Smooth muscle cell of the umbilical artery (primary cell): Measurements from ENCODE around the gene SRSF3. TPM values are rescaled to one million over a fixed set of nuclear protein-coding genes. Genes with fewer than 3 reads are reported as not detected.

Experiments
- total RNA-seq: library from RNA; depleted of rRNA; stranded (reverse); fragments of >200 nt; gene quantifications from 2 replicates; pipeline ENCODE4 v1.2.3, GENCODE V29; 2014

The SRSF3 gene
- 119 and 356 TPM in 2 replicates for total RNA-seq

GRCh38 chr6:36594029-36594815 is at the start of gene SRSF3:
SRSF3 (plus strand) TSS chr6:36594362; CDS start chr6:36596763, 2,401 bp downstream.

GRCh38 chr6:36546920-36547645 is 47.1 kb upstream of the SRSF3 start, which contains the start of gene STK38:
STK38 (minus strand) TSS chr6:36547479; CDS start chr6:36540202, 7,277 bp downstream.

Other genes starting within 250 kb of the SRSF3 start
- 0.28 TPM in 1 of 2 replicates, not detected in the other for gene ETV7, start 206.7 kb upstream of the SRSF3 start, total RNA-seq
- gene PXT1, start 151.5 kb upstream of the SRSF3 start, total RNA-seq: not detected in 2 replicates
- gene KCTD20, start 151.4 kb upstream of the SRSF3 start, total RNA-seq: 63.5 and 114 TPM in 2 replicates
- gene STK38, start 46.9 kb upstream of the SRSF3 start, total RNA-seq: 19.6 and 26.4 TPM in 2 replicates
- 567 and 603 TPM in 2 replicates for gene CDKN1A, start 84.4 kb downstream of the SRSF3 start, total RNA-seq
- gene RAB44, start 103.5 kb downstream of the SRSF3 start, total RNA-seq: not detected in 2 replicates
- 0.18 and 0.30 TPM in 2 replicates for gene CPNE5, start 245.1 kb downstream of the SRSF3 start, total RNA-seq